ENCODE data around the gene SPR.
"Not testable (repeated sequence)": the region's sequence is repeated elsewhere in the genome, so short reads cannot be mapped to it uniquely, and the experiment has no call there.

The SPR gene

DNA sequence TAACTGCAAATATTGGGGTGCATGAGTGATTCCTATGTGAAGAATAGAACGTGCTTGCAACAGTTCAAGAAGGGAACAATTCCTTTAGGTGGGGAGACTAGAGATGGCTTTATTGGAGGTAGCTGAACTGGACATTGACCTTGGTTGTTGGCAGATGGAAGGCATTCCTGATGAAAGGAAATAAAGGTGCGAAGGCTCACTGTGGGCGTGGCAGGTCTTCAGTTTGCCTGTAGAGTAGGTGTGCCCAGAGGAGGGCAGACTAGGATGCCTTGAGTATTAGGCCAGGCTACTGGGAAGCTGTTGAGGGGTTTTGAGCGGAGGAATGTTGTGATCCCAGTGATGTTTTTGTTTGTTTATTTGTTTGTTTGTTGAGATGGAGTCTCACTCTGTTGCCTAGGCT lies 2.8 kb downstream of the SPR start:
- DNase-seq = no peak

- no peak for DNase-seq
These were observed 4.0 kb downstream of the SPR start for GRCh38 chr2:72891091-72891818.

DNA sequence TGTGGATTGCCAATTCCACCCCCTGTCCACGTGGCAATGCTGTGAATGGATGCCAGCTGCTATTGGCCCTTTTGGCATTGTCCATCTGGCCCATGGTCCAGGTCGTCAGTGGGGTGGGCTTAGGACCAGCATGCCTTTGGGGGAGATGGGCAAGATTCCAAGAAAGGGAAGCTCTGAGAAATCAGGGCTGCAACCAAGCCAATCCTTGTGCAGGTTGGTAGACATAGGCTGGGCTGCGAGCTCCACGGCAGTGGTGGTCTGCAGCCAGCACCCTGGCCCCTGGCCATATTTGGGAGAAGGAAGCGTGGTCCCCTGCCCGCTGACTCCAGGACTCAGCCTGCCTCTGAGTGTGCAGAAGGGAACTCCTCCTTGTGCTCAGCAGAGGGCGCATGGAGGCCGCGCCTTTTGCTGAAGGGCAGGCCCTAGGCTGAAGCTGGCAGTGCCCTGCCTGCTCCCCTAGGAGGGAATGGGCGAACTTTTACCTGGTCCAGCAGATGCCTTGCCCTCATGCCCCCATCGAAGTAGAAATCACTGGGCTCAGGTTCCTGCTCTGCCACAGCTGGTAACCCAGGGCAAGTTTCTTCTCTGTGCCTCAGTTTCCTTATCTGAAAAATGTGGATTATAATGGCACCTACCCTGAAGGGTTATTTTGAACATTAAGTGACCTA lies 5.4 kb downstream of the SPR start:
- peak; percentile 74 for DNase-seq

- peak; percentile 64 for DNase-seq
These were observed 6.5 kb downstream of the SPR start for GRCh38 chr2:72893594-72894319.

- no peak for DNase-seq
These were observed 7.3 kb downstream of the SPR start for GRCh38 chr2:72894514-72894913.

GRCh38 chr2:72895154-72895553 lies 7.9 kb downstream of the SPR start:
- DNase-seq = no peak

DNA sequence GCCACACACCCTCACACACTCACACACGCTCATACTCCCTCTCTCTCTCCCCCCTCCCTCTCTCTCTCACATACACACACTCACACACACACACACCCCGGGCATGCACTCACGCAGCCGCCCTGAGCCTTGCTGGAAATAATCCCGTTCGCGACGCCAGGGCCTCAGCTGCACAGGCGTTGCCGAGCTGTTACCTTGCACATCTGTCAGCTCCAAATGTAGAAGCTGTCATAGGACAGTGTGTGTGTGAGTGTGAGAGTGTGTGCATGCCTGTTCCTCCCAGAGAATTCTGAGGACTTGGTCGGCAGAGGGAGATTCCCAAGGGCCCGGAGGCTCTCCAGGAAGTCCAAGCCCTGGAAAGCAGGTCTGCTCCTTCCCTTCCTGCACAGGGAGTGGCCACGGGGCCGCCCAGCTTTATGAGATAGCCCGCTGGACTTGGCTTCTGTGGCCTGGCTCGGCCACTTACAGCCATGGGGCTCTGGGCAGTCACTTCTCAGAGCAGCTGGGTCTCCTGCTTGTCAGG lies 8.6 kb downstream of the SPR start:
- peak; percentile 45 for DNase-seq

GRCh38 chr2:72896446-72896845 lies 9.2 kb downstream of the SPR start:
- no peak for DNase-seq

DNA sequence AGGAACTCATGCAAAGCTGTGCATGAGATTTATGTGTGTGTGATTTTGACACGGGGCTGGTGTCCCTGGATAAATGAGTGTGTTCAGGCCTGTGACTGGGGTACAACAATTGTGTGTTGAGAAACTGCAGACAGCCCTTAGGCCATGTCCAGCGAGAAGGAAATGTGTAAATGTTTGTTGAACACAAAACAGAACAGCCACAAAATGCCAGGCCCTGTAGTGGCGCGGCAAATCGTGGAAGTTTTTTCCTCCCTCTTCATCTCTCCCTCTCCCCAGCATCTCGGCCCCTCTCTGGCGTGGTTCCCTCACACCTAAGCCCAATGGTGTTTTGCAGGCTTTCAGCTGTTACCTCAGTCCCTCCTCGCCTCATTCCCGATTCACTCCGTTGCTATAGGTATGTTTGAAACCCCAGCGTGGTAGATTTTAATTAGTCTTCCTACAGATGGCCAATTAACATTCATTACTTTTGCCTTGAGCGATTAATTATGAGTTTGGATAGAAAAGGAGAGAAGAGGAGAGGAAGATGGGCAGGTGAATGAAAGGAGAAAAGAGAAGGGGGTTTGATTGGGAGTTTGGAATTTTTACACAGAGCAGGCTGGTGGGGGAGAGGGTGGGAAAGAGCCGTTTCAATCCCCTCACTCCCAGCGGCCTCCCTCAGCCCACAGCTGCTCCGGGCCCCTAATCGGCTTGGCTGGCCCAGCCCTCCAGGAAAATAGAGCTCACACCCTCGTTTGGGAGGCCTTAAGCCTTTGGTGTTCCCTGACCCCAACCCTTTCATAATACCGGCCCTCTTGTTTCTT lies 10.8 kb downstream of the SPR start:
- DNase-seq = no peak

- DNase-seq = no peak
These were observed 11.3 kb downstream of the SPR start for GRCh38 chr2:72898585-72898906.

GRCh38 chr2:72900191-72900825 lies 13.1 kb downstream of the SPR start:
- no peak for DNase-seq

DNA sequence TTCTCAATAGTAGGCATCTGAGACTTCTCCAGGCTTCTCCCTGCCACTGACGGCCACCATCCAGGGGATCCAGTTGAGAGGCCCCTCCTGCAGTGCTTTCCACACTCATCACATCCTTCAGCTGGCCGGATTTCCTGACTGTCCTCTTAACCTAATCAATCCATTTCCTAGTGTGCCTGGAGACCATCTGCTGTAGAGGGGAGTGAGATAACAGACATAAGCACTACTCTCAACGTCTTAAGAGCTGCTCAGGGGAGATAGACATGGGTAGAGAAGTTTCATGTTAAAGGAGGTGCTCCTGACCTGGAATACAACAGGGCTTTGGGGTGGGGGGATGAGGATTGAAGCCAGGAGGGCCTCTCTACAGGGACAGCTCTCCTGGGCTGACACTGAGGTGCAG lies 14.2 kb downstream of the SPR start:
- DNase-seq = no peak

DNA sequence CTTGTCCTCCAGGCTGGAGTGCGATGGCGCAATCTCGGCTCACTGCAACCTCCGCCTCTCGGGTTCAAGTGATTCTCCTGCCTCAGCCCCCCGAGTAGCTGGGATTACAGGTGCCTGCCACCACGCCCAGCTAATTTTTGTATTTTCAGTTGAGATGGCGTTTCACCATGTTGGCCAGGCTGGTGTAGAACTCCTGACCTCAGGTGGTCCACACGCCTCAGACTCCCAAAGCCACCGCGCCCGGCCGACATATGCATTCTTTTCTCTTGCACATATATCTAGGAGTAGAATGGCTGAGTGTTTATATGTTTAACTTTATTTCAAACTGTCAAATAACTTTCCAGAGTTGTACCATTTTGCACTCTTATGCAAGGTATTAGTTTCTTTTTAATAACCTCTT lies 20.2 kb downstream of the SPR start:
- not testable (repeated sequence) for DNase-seq

- DNase-seq = no peak
These were observed 21.5 kb downstream of the SPR start for GRCh38 chr2:72908741-72909140.

- no peak for DNase-seq
These were observed 24.0 kb downstream of the SPR start for GRCh38 chr2:72911256-72911655.

- DNase-seq = no peak
These were observed 26.4 kb downstream of the SPR start for GRCh38 chr2:72913486-72914205.

- DNase-seq = no peak
These were observed 27.0 kb downstream of the SPR start for GRCh38 chr2:72914206-72914559.

GRCh38 chr2:72914589-72915319 lies 27.5 kb downstream of the SPR start:
- no peak for DNase-seq

DNA sequence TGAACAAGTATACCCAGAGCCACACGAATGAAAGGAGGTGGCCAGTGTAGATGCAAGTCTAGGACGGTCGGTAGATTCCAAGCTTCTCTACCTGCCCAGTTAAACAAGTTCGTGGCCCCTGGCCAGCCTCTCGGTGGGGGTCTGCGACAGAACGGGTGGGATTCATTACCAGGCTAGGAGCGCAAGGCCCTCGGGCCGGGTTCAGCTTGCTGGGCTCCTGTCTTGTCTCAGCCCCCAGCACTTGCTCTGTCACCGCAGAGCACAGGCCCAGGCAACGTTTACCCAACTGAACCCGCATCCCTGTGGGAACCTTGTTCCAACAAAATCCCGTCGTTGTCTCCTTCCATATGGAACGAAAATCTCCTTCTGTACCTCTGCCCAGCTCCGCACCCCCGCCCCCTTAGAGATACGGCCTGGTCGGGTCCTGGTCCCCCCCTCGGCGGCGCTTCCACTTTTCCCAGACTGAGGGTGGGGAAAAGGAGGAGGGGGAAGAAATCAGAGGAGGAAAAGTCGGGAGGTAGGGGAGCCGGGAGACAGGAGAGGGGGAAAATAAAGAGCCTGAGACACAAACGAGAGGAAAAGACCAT lies 28.2 kb downstream of the SPR start:
- DNase-seq = no peak

GRCh38 chr2:72915907-72916742 lies 28.9 kb downstream of the SPR start:
- DNase-seq = no peak

Measured in femur (tissue), 1 donor.